Measurements from ENCODE around the gene PFKFB4. TPM values are rescaled to one million over a fixed set of nuclear protein-coding genes. Genes with fewer than 3 reads are reported as not detected.

PFKFB4 gene
- total RNA-seq, 4 donors from 2014 or later, result 2.3 to 4.9 (median 3.2) TPM

DNA sequence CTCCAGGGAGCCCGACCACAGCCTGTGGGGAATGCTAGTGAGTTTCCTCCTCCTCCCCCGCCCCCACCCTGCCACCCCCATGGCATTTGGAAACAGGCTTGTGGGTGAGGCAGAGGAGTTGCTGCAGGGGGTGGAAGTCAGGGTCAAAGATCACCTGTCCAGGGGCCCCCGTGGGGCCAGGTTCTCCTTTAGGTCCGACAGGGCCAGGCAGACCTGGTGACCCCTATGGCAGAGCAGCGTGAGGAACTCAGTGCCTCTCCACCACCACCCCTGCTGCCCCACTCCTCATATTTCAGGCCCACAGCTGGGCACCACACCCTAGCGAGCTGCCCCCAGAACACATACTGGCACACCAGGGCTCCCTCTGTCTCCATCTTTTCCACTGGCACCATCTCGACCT lies 15.9 kb upstream of the PFKFB4 start:
- H3K4me3 ChIP-seq (replicated peaks in 1 of 3), result no peak overlapping the region
- TF ChIP-seq, protein P1, sequence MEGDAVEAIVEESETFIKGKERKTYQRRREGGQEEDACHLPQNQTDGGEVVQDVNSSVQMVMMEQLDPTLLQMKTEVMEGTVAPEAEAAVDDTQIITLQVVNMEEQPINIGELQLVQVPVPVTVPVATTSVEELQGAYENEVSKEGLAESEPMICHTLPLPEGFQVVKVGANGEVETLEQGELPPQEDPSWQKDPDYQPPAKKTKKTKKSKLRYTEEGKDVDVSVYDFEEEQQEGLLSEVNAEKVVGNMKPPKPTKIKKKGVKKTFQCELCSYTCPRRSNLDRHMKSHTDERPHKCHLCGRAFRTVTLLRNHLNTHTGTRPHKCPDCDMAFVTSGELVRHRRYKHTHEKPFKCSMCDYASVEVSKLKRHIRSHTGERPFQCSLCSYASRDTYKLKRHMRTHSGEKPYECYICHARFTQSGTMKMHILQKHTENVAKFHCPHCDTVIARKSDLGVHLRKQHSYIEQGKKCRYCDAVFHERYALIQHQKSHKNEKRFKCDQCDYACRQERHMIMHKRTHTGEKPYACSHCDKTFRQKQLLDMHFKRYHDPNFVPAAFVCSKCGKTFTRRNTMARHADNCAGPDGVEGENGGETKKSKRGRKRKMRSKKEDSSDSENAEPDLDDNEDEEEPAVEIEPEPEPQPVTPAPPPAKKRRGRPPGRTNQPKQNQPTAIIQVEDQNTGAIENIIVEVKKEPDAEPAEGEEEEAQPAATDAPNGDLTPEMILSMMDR (IDR thresholded peaks at IDR 0.05), result no peak
- no peak for TF ChIP-seq POLR2A (IDR thresholded peaks at IDR 0.05)
- WGBS, 2 donors, result 91 to 93% methylated on average over 5 to 7 of the region's 7 CpGs
- H3K27me3 ChIP-seq, result no peaks in the 10 kb centered on the region
- no peaks in the 10 kb centered on the region for H3K36me3 ChIP-seq
- no peak for DNase-seq
- H3K27ac ChIP-seq, result no peak overlapping the region
- no peaks in the 10 kb centered on the region for H3K9me3 ChIP-seq
- no peaks in the 10 kb centered on the region for H3K4me1 ChIP-seq
- intact Hi-C loops (cut with DNase I), result no loop called here

- Histone ChIP-seq H3K27ac (no peak overlapping the region), H3K27me3 (no peaks in the 10 kb centered on the region), H3K4me1 (no peaks in the 10 kb centered on the region), H3K36me3 (no peaks in the 10 kb centered on the region), H3K9me3 (no peaks in the 10 kb centered on the region), H3K4me3 (replicated peaks in 1 of 3) (no peak overlapping the region)
- DNase-seq, result no peak
- intact Hi-C loops (cut with DNase I), result no loop called here
- 76 to 85% methylated on average over 3 to 9 of the region's 12 CpGs for WGBS, 2 donors
- TF ChIP-seq POLR2A (IDR thresholded peaks at IDR 0.05), result no peak
- TF ChIP-seq, protein P1 (IDR thresholded peaks at IDR 0.05), result no peak
Observed at GRCh38 chr3:48571938-48572337, 15.3 kb upstream of the PFKFB4 start.

- 87 to 90% methylated on average over 18 of the region's 18 CpGs for WGBS, 2 donors
- H3K9me3 ChIP-seq, result no peaks in the 10 kb centered on the region
- DNase-seq, result no peak
- intact Hi-C loops (cut with DNase I), result no loop called here
- H3K27me3 ChIP-seq, result no peaks in the 10 kb centered on the region
- TF ChIP-seq POLR2A (IDR thresholded peaks at IDR 0.05), result no peak
- TF ChIP-seq, protein P1 (IDR thresholded peaks at IDR 0.05), result no peak
- H3K4me3 ChIP-seq (replicated peaks in 1 of 3), result no peak overlapping the region
- H3K4me1 ChIP-seq, result no peaks in the 10 kb centered on the region
- no peaks in the 10 kb centered on the region for H3K36me3 ChIP-seq
- H3K27ac ChIP-seq, result no peak overlapping the region
Observed at GRCh38 chr3:48569808-48570450, 13.3 kb upstream of the PFKFB4 start.

DNA sequence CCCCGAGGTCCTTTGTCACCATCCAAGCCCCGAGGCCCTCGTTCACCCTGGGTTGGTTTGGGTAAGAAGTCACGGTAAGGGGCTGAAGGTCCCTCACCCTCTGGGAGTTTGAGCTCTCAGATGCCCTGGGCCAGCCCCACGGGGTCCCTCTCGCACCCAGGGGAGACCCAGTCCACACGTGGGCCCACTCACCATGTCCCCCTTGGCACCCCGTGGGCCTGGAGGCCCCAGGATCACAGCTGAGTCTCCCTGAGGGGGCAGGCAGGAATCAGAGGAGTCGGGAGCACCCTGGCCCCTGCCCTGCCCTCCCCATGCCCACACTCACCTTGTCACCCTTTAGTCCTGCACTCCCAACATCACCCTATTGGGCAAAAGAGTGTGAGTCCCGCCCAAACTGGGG lies 12.8 kb upstream of the PFKFB4 start:
- Histone ChIP-seq H3K27me3 (no peaks in the 10 kb centered on the region), H3K9me3 (no peaks in the 10 kb centered on the region), H3K4me3 (replicated peaks in 1 of 3) (no peak overlapping the region), H3K4me1 (no peaks in the 10 kb centered on the region), H3K36me3 (no peaks in the 10 kb centered on the region), H3K27ac (no peak overlapping the region)
- no peak for DNase-seq
- TF ChIP-seq POLR2A (IDR thresholded peaks at IDR 0.05), result no peak
- TF ChIP-seq, protein P1 (IDR thresholded peaks at IDR 0.05), result no peak
- WGBS, 2 donors, result 87 to 91% methylated on average over 5 to 6 of the region's 10 CpGs
- intact Hi-C loops (cut with DNase I), result no loop called here

DNA sequence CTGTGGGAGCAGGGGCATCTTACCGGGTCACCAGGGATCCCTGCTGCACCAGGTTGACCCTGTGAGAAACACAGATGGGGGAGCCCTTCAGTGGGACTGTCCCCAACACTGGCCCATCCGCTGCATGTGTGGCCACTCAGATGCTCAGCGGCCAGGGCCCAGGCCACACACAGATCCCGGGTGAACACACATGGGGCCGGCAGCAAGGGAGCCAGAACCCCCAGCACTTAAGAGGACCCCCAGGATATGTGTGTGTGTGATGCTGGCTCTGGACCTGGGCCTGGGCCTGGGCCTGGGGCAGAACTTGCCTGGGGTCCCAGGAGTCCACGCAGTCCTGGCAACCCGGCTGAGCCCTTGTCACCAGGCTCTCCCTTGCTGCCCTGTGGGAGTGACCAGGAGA lies 11.9 kb upstream of the PFKFB4 start:
- Histone ChIP-seq H3K36me3 (no peaks in the 10 kb centered on the region), H3K9me3 (no peaks in the 10 kb centered on the region), H3K4me3 (replicated peaks in 1 of 3) (no peak overlapping the region), H3K27me3 (no peaks in the 10 kb centered on the region), H3K27ac (no peak overlapping the region), H3K4me1 (no peaks in the 10 kb centered on the region)
- intact Hi-C loops (cut with DNase I), result no loop called here
- TF ChIP-seq, protein P1 (IDR thresholded peaks at IDR 0.05), result no peak
- no peak for TF ChIP-seq POLR2A (IDR thresholded peaks at IDR 0.05)
- 90% methylated on average over 5 of the region's 7 CpGs; no CpG with 5 or more reads in 1 of the 2 donors for WGBS, 2 donors
- no peak for DNase-seq
